Measurements from ENCODE around the gene DDB1.
A peak's percentile ranks its signal among the peaks of the same experiment; 100 is the strongest.

Gene DDB1

GRCh38 chr11:61332797-61333549 lies at the start of gene DDB1, which contains the start of gene TKFC:
Gene DDB1 (minus strand): TSS chr11:61333105. CDS start chr11:61332968, 137 bp downstream.
Gene TKFC (plus strand): TSS chr11:61333228. CDS start chr11:61334729, 1,501 bp downstream.
- in situ Hi-C loops (cut with HindIII; ENCODE audit: low pct_unique_long_range_greater_than_20kb, low sequenced_read_pairs): no loop called here
- TF ChIP-seq JUND (IDR thresholded peaks at IDR 0.05; ENCODE audit: low read depth): no peak; the same call in 1 of the 2 replicates

GRCh38 chr11:61380884-61381283 lies 48.0 kb upstream of the DDB1 start:
- in situ Hi-C loops (cut with HindIII; ENCODE audit: low pct_unique_long_range_greater_than_20kb, low sequenced_read_pairs): no loop called here
- DNase-seq (ENCODE audit: low read depth in 1 of 2, low spot score in 1 of 2): no peak
- TF ChIP-seq JUND (IDR thresholded peaks at IDR 0.05; ENCODE audit: low read depth): no peak

More at GRCh38 chr11:61332797-61333549, at the start of gene DDB1, which contains the start of gene TKFC:
- peak; percentile 97 to 99 for DNase-seq (ENCODE audit: low read depth in 1 of 2, low spot score in 1 of 2)

GRCh38 chr11:61378713-61379313 lies 45.9 kb upstream of the DDB1 start:
- peak; percentile 69 to 84 for DNase-seq (ENCODE audit: low read depth in 1 of 2, low spot score in 1 of 2)
- in situ Hi-C loops (cut with HindIII; ENCODE audit: low pct_unique_long_range_greater_than_20kb, low sequenced_read_pairs): no loop called here
- peak; percentile 82; the same call in 1 of the 2 replicates for TF ChIP-seq JUND (IDR thresholded peaks at IDR 0.05; ENCODE audit: low read depth)

- no peak for TF ChIP-seq JUND (IDR thresholded peaks at IDR 0.05; ENCODE audit: low read depth)
- peak in 1 of 2 experiments; percentile 38 for DNase-seq (ENCODE audit: low read depth in 1 of 2, low spot score in 1 of 2)
- in situ Hi-C loops (cut with HindIII; ENCODE audit: low pct_unique_long_range_greater_than_20kb, low sequenced_read_pairs): no loop called here
Observed at GRCh38 chr11:61377461-61378160, 44.7 kb upstream of the DDB1 start.

- no peak for TF ChIP-seq JUND (IDR thresholded peaks at IDR 0.05; ENCODE audit: low read depth)
- DNase-seq (ENCODE audit: low read depth in 1 of 2, low spot score in 1 of 2): no peak
- in situ Hi-C loops (cut with HindIII; ENCODE audit: low pct_unique_long_range_greater_than_20kb, low sequenced_read_pairs): no loop called here
Observed at GRCh38 chr11:61375761-61376108, 42.8 kb upstream of the DDB1 start.

GRCh38 chr11:61372659-61373420 lies 39.9 kb upstream of the DDB1 start:
- in situ Hi-C loops (cut with HindIII; ENCODE audit: low pct_unique_long_range_greater_than_20kb, low sequenced_read_pairs): no loop called here
- no peak for TF ChIP-seq JUND (IDR thresholded peaks at IDR 0.05; ENCODE audit: low read depth)
- no peak for DNase-seq (ENCODE audit: low read depth in 1 of 2, low spot score in 1 of 2)

- no peak for DNase-seq (ENCODE audit: low read depth in 1 of 2, low spot score in 1 of 2)
Observed at GRCh38 chr11:61370349-61371005, 37.6 kb upstream of the DDB1 start.

GRCh38 chr11:61369372-61370348 lies 36.8 kb upstream of the DDB1 start:
- no peak for DNase-seq (ENCODE audit: low read depth in 1 of 2, low spot score in 1 of 2)
- no peak for TF ChIP-seq JUND (IDR thresholded peaks at IDR 0.05; ENCODE audit: low read depth)
- in situ Hi-C loops (cut with HindIII; ENCODE audit: low pct_unique_long_range_greater_than_20kb, low sequenced_read_pairs): no loop called here

More at GRCh38 chr11:61370349-61371005, 37.6 kb upstream of the DDB1 start:
- in situ Hi-C loops (cut with HindIII; ENCODE audit: low pct_unique_long_range_greater_than_20kb, low sequenced_read_pairs): no loop called here
- TF ChIP-seq JUND (IDR thresholded peaks at IDR 0.05; ENCODE audit: low read depth): no peak

- in situ Hi-C loops (cut with HindIII; ENCODE audit: low pct_unique_long_range_greater_than_20kb, low sequenced_read_pairs): no loop called here
- no peak for DNase-seq (ENCODE audit: low read depth in 1 of 2, low spot score in 1 of 2)
- TF ChIP-seq JUND (IDR thresholded peaks at IDR 0.05; ENCODE audit: low read depth): no peak
Observed at GRCh38 chr11:61368646-61369045, 35.7 kb upstream of the DDB1 start.

- in situ Hi-C loops (cut with HindIII; ENCODE audit: low pct_unique_long_range_greater_than_20kb, low sequenced_read_pairs): no loop called here
- DNase-seq (ENCODE audit: low read depth in 1 of 2, low spot score in 1 of 2): no peak
- no peak for TF ChIP-seq JUND (IDR thresholded peaks at IDR 0.05; ENCODE audit: low read depth)
Observed at GRCh38 chr11:61367406-61367805, 34.5 kb upstream of the DDB1 start.
